Ovary (tissue), 9 donors: Measurements from ENCODE around the gene MARCKS. TPM values are rescaled to one million over a fixed set of nuclear protein-coding genes. Genes with fewer than 3 reads are reported as not detected.

ENCODE experiments used
- DNase-seq, 5 donors: peaks; one replicate each; pipeline ENCODE4 v3.0.0-alpha.2; 2019 to 2020
- H3K27ac ChIP-seq, 2 donors: fragments of 200-600 bp; one replicate each; pipeline versions ENCODE4 v1.5.1 to v1.8.0; 2019 to 2022
- H3K27me3 ChIP-seq: fragments of 200-600 bp; one replicate; pipeline ENCODE4 v1.8.0; 2022
- H3K36me3 ChIP-seq: fragments of 200-600 bp; sonication (generic); one replicate; pipeline ENCODE4 v1.5.1; 2019
- H3K4me1 ChIP-seq: one replicate; pipeline ENCODE4 v1.8.1; 2013; ENCODE audit warnings: mild to moderate bottlenecking, moderate library complexity; ENCODE audit not compliant: insufficient read depth
- H3K4me3 ChIP-seq: fragments of 200-600 bp; sonication (generic); one replicate; pipeline ENCODE4 v1.5.1; 2017
- H3K9me3 ChIP-seq, 2 donors: fragments of 200-600 bp in 1 of 2; sonication (generic) in 1 of 2; one replicate each; pipeline versions ENCODE4 v1.5.1 to v1.8.1; 2013 to 2019; ENCODE audit warnings: mild to moderate bottlenecking in 1 of 2, moderate library complexity in 1 of 2
- CTCF ChIP-seq, 3 donors: fragments of 450-650 bp in 2 of 3; fragments of 200-600 bp in 1 of 3; IDR thresholded peaks; one replicate each; pipeline versions ENCODE4 v1.5.1 to v1.8.0; 2016 to 2022; ENCODE audit warnings: antibody characterized with exemption in 3 of 3, mild to moderate bottlenecking in 1 of 3
- EP300 ChIP-seq: sonication (generic); formaldehyde crosslinking; IDR thresholded peaks from one replicate; pipeline ENCODE4 v1.6.1; 2017; ENCODE audit warnings: antibody characterized with exemption
- POLR2A ChIP-seq: fragments of 450-650 bp; IDR thresholded peaks from one replicate; pipeline ENCODE4 v1.6.1; 2017; ENCODE audit warnings: antibody characterized with exemption, mild to moderate bottlenecking, moderate library complexity
- WGBS, 3 donors: extraction: QIAGEN DNeasy Blood & Tissue Kit in 1 of 3; methylation state at CpG; one replicate each; pipeline versions ENCODE4 v1.1.5 to v1.1.7; 2013 to 2017; 5-methylcytosine and 5-hydroxymethylcytosine counted together
- intact Hi-C, 4 donors: fragments of 100-400 bp; cut with DNase I; formaldehyde crosslinking; loops; one replicate each; pipeline versions ENCODE4 v1.11.0 to v1.15.1; 2022 to 2023
- polyA plus RNA-seq, 2 donors: library from polyadenylated mRNA; stranded (reverse); fragments of 200-250 nt in 1 of 2; fragments of 350-450 nt in 1 of 2; fragmentation: Illumina TruSeq in 1 of 2; extraction: RNeasy Lipid Tissue Mini Kit (QIAGEN cat#74804) in 1 of 2; gene quantifications; one replicate each; pipeline ENCODE4 v1.2.3, GENCODE V29; 2013 to 2014
- total RNA-seq, 7 donors: library from RNA; depleted of rRNA in 2 of 7; stranded (reverse); fragments of >200 nt in 2 of 7; fragmentation: NEBNext Ultra II Directional in 3 of 7; extraction: Animal tissue kit (Norgen Biotek cat#: 25700) in 3 of 7; gene quantifications; one replicate each; pipeline versions ENCODE4 v1.1.0 to v1.2.4, GENCODE V29; 2016 to 2023
- donor health status: DM: no; HTN: no; CAD: no; lungs with moderate emphysema.
- donor health status: DM: no; HTN: no; CAD: no.
- donor health status: Bipolar disorder and iron deficiency.
- donor health status: DM: yes; HTN: yes; CAD: no.
- donor health status: DM: no; HTN: no; CAD: no.
- donor health status: DM: yes; HTN: yes; CAD: no.

Gene MARCKS
- total and polyA plus RNA-seq, 9 donors = 29.1 to 106 (median 61.4) TPM

- TF ChIP-seq POLR2A = no peak
- no peak for TF ChIP-seq CTCF (IDR thresholded peaks at IDR 0.05)
- TF ChIP-seq EP300 = no peak
- Histone ChIP-seq H3K27ac (peak overlapping the region in 1 of 2 donors; percentile 58), H3K36me3 (no peaks in the 10 kb centered on the region), H3K4me1 (peaks cover 13% of the 10 kb centered on the region), H3K27me3 (no peaks in the 10 kb centered on the region), H3K9me3 (no peaks in the 10 kb centered on the region), H3K4me3 (no peak overlapping the region)
- no peak for DNase-seq
- WGBS, 3 donors = 20 to 34% (median 20%) methylated on average over 2 of the region's 2 CpGs
- intact Hi-C loops = no loop called here
These were observed 32.7 kb upstream of the MARCKS start for GRCh38 chr6:113824411-113824810.

GRCh38 chr6:113824866-113825265 lies 32.3 kb upstream of the MARCKS start:
- intact Hi-C loops = no loop called here
- H3K27ac ChIP-seq = peak overlapping the region in 1 of 2 donors; percentile 58
- H3K4me3 ChIP-seq = no peak overlapping the region
- no peaks in the 10 kb centered on the region for H3K27me3 ChIP-seq
- WGBS, 3 donors = 36 to 46% (median 45%) methylated on average over 3 of the region's 3 CpGs
- H3K4me1 ChIP-seq = peaks cover 13% of the 10 kb centered on the region
- TF ChIP-seq EP300 (no peak), CTCF (IDR thresholded peaks at IDR 0.05) (no peak), POLR2A (no peak)
- no peak for DNase-seq
- H3K9me3 ChIP-seq = no peaks in the 10 kb centered on the region
- no peaks in the 10 kb centered on the region for H3K36me3 ChIP-seq

- TF ChIP-seq CTCF (IDR thresholded peaks at IDR 0.05) = no peak
- no peak for TF ChIP-seq POLR2A
- no peak for TF ChIP-seq EP300
- Histone ChIP-seq H3K36me3 (no peaks in the 10 kb centered on the region), H3K9me3 (no peaks in the 10 kb centered on the region), H3K4me1 (peaks cover 13% of the 10 kb centered on the region), H3K4me3 (no peak overlapping the region), H3K27me3 (no peaks in the 10 kb centered on the region), H3K27ac (peak overlapping the region in 1 of 2 donors; percentile 23)
- peak; percentile 76 to 92 (median 83) for DNase-seq
- WGBS, 3 donors = 9 to 14% (median 10%) methylated on average over 5 of the region's 5 CpGs
- intact Hi-C loops = no loop called here
These were observed 31.4 kb upstream of the MARCKS start for GRCh38 chr6:113825781-113826180.

GRCh38 chr6:113828984-113829695 lies 28.0 kb upstream of the MARCKS start:
- Histone ChIP-seq H3K27ac (no peak overlapping the region), H3K27me3 (no peaks in the 10 kb centered on the region), H3K36me3 (no peaks in the 10 kb centered on the region), H3K4me3 (no peak overlapping the region), H3K4me1 (peaks cover 13% of the 10 kb centered on the region), H3K9me3 (no peaks in the 10 kb centered on the region)
- 61 to 66% (median 61%) methylated on average over 4 of the region's 4 CpGs for WGBS, 3 donors
- DNase-seq = no peak
- TF ChIP-seq EP300 = no peak
- TF ChIP-seq CTCF (IDR thresholded peaks at IDR 0.05) = no peak
- TF ChIP-seq POLR2A = no peak
- intact Hi-C loops = no loop called here
